HCT116 (cell line): ENCODE measurements around the gene ISCA2. TPM values are rescaled to one million over a fixed set of nuclear protein-coding genes. Genes with fewer than 3 reads are reported as not detected.

Experiments
- ATAC-seq: fragments of 200-7000 bp; cut with Tn5 transposase; 2 replicates; pipeline ENCODE4 v1.9.1; 2020; ENCODE audit warnings: mild to moderate bottlenecking, moderate library complexity
- BruUV-seq: library from RNA; stranded (reverse); fragments of 400-500 nt; replicated peaks from 2 replicates; lab custom pipeline; 2021; lab: Mats Ljungman, UMichigan
- CTCF ChIA-PET: fragments of 300-600 bp; sonication (Branson Sonifier 250); formaldehyde crosslinking; loops from one replicate; lab custom pipeline; 2021; ENCODE audit warnings: antibody characterized with exemption; lab: Charles Lee
- POLR2A ChIA-PET: fragments of 300-600, 350-600 bp; sonication (Branson Sonifier 250); formaldehyde crosslinking; loops from one replicate; lab custom pipeline; 2021; ENCODE audit warnings: antibody characterized with exemption; lab: Charles Lee
- RAD21 ChIA-PET, 2 experiments: fragments of 300-600 bp; sonication (Branson Sonifier 250); formaldehyde crosslinking; loops; one replicate each; lab custom pipeline; 2023; ENCODE audit warnings: low total read pairs in 2 of 2; ENCODE audit not compliant: uncharacterized antibody in 2 of 2, unreplicated experiment in 2 of 2, low non-redundant PET in 1 of 2; lab: Charles Lee
- DNase-seq: peaks from one replicate; pipeline ENCODE4 v3.0.0-alpha.2; 2010; ENCODE audit warnings: low read depth, low spot score
- H2AFZ ChIP-seq: fragments of 200-600 bp; shearing (Covaris generic), sonication (generic); 2 replicates; pipeline ENCODE4 v1.6.1; 2017; ENCODE audit warnings: low read depth, mixed run types, mixed read lengths, antibody characterized with exemption, low read length; ENCODE audit not compliant: poor library complexity, severe bottlenecking
- H3K27ac ChIP-seq: 2 replicates; pipeline ENCODE4 v1.5.1; 2012; ENCODE audit warnings: low read depth, low read length
- H3K27me3 ChIP-seq: fragments of 200-600 bp; sonication (generic); 2 replicates; pipeline ENCODE4 v1.6.1; 2016; ENCODE audit warnings: mixed run types, low read length, mixed read lengths; ENCODE audit not compliant: insufficient read depth
- H3K36me3 ChIP-seq, 2 experiments: fragments of 200-500 bp in 1 of 2; fragments of 200-600 bp in 1 of 2; sonication (Bioruptor generic) in 1 of 2; sonication (generic) in 1 of 2; 2 replicates each; pipeline versions ENCODE4 v1.5.1 to v1.6.1; 2014 to 2016; ENCODE audit warnings: low read length in 2 of 2, inconsistent platforms in 1 of 2, mixed read lengths in 1 of 2, mixed run types in 1 of 2; ENCODE audit not compliant: insufficient read depth in 2 of 2, control insufficient read depth in 1 of 2
- H3K4me1 ChIP-seq, 2 experiments: fragments of 200-600 bp in 1 of 2; sonication (generic) in 1 of 2; 2 replicates each; pipeline versions ENCODE4 v1.5.1 to v1.6.1; 2012 to 2017; ENCODE audit warnings: low read length in 2 of 2, inconsistent platforms in 1 of 2, mild to moderate bottlenecking in 1 of 2, mixed read lengths in 1 of 2, mixed run types in 1 of 2, moderate library complexity in 1 of 2; ENCODE audit not compliant: insufficient read depth in 2 of 2, control insufficient read depth in 1 of 2
- H3K4me2 ChIP-seq: fragments of 200-600 bp; sonication (generic); 2 replicates; pipeline ENCODE4 v1.6.1; 2017; ENCODE audit warnings: mixed run types, low read length, mixed read lengths
- H3K4me3 ChIP-seq, 2 experiments: fragments of 200-600 bp in 1 of 2; sonication (generic) in 1 of 2; replicated peaks in 1 of 2; 2 replicates each; pipeline ENCODE4 v1.5.1; 2011 to 2016; ENCODE audit warnings: low read length in 2 of 2, control low read depth in 1 of 2, low read depth in 1 of 2, mild to moderate bottlenecking in 1 of 2, mixed read lengths in 1 of 2, mixed run types in 1 of 2
- H3K79me2 ChIP-seq: fragments of 200-600 bp; sonication (generic); 2 replicates; pipeline ENCODE4 v1.6.1; 2017; ENCODE audit warnings: mild to moderate bottlenecking, mixed run types, low read length, moderate library complexity, mixed read lengths; ENCODE audit not compliant: insufficient read depth
- H3K9ac ChIP-seq: fragments of 200-600 bp; sonication (generic); 2 replicates; pipeline ENCODE4 v1.6.1; 2016; ENCODE audit warnings: low read length, mixed read lengths
- H3K9me2 ChIP-seq: fragments of 200-600 bp; sonication (generic), shearing (Covaris generic); 2 replicates; pipeline ENCODE4 v1.6.1; 2017; ENCODE audit warnings: mixed run types, mild to moderate bottlenecking, moderate library complexity; ENCODE audit not compliant: insufficient read depth
- H3K9me3 ChIP-seq, 2 experiments: fragments of 200-500 bp in 1 of 2; fragments of 200-600 bp in 1 of 2; sonication (Bioruptor generic) in 1 of 2; sonication (generic) in 1 of 2; 2 replicates each; pipeline ENCODE4 v1.6.1; 2014 to 2017; ENCODE audit warnings: low read length in 2 of 2, mixed read lengths in 2 of 2, inconsistent platforms in 1 of 2, low read depth in 1 of 2, mild to moderate bottlenecking in 1 of 2, mixed run types in 1 of 2, moderate library complexity in 1 of 2; ENCODE audit not compliant: control insufficient read depth in 1 of 2, insufficient read depth in 1 of 2
- H4K20me1 ChIP-seq: fragments of 200-600 bp; sonication (generic), shearing (Covaris generic); 2 replicates; pipeline ENCODE4 v1.6.1; 2017; ENCODE audit warnings: mixed run types, mild to moderate bottlenecking, moderate library complexity; ENCODE audit not compliant: insufficient read depth
- CEBPB ChIP-seq: IDR thresholded peaks from 2 replicates; pipeline ENCODE4 v1.6.1; 2012; ENCODE audit warnings: low read depth
- JUND ChIP-seq: IDR thresholded peaks from 2 replicates; pipeline ENCODE4 v1.6.1; 2012
- SP1 ChIP-seq: IDR thresholded peaks from 2 replicates; pipeline ENCODE4 v1.6.1; 2012; ENCODE audit warnings: low read depth
- SRF ChIP-seq: IDR thresholded peaks from 2 replicates; pipeline ENCODE4 v1.6.1; 2012; ENCODE audit warnings: low read depth
- TCF7L2 ChIP-seq: IDR thresholded peaks from 2 replicates; pipeline ENCODE4 v1.7.0; 2011; ENCODE audit warnings: borderline replicate concordance, inconsistent platforms; ENCODE audit not compliant: insufficient read depth, insufficient read length; ENCODE audit errors: extremely low read depth
- intact Hi-C: fragments of 100-400 bp; cut with micrococcal nuclease; formaldehyde crosslinking; loops from 2 replicates; pipeline ENCODE4 v1.10.0; 2022
- total RNA-seq: library from RNA; stranded (reverse); gene quantifications from one replicate; pipeline ENCODE4 v1.2.1, GENCODE V29; 2021; ENCODE audit not compliant: unreplicated experiment
- TF ChIP-seq, protein P1 (sequence below), 3 experiments: fragments of 200-600 bp in 1 of 3; sonication (generic) in 1 of 3; IDR thresholded peaks in 2 of 3; conservative IDR thresholded peaks in 1 of 3; 2 replicates each; pipeline ENCODE4 v1.5.1; 2012 to 2017; ENCODE audit warnings: low read depth in 2 of 3, low read length in 2 of 3, antibody characterized with exemption in 1 of 3, borderline replicate concordance in 1 of 3, control low read depth in 1 of 3, mild to moderate bottlenecking in 1 of 3, mixed read lengths in 1 of 3, mixed run types in 1 of 3, moderate library complexity in 1 of 3; ENCODE audit not compliant: insufficient read depth in 1 of 3

The ISCA2 gene
- total RNA-seq, 1 experiment from 2014 or later: 27.5 TPM

DNA sequence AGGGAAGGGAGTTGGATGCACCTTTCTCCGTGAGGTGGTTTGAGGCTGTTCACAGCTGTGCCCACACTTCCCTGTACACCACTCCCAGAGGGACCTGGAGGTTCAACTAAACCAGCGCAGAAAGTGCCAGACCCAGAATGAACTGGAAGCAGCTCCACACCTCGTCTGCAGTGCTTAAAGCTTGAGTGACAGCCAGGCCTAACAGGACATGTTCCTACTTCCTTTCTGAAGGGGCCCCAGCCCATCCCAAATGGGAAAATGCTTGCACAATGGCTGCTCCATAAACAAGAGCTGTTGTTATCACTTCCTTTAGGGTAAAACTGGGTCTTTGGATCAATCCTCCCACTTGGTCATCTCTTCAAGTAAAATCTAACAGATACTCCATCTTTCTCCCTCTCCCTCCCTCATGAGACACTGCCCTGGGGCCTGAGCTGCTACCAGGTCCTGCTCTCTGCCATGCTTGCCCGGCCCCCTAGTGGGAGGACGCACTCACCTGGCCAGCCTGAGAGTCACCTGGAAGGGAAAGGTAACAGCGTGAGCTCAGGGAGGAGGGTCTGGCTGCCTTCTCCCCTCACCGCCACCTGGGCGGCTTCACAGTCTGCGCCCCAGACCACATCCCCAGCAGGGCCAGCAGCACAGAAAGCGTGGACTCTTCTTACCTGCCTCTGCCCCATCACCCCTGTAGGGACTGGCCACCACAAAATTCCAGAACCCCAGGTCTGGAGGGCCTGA is 33.5 kb downstream of the ISCA2 start:
- H3K9me3 ChIP-seq: no peaks in the 10 kb centered on the region
- peaks cover 10 to 23% of the 10 kb centered on the region in 2 experiments for H3K4me1 ChIP-seq
- no peaks in the 10 kb centered on the region for H3K79me2 ChIP-seq
- no peak overlapping the region for H3K9ac ChIP-seq
- ATAC-seq: no peak
- no peak for TF ChIP-seq SRF
- TF ChIP-seq TCF7L2: no peak
- TF ChIP-seq JUND: no peak
- no peak for TF ChIP-seq SP1
- no peak for TF ChIP-seq CEBPB
- TF ChIP-seq, protein P1, sequence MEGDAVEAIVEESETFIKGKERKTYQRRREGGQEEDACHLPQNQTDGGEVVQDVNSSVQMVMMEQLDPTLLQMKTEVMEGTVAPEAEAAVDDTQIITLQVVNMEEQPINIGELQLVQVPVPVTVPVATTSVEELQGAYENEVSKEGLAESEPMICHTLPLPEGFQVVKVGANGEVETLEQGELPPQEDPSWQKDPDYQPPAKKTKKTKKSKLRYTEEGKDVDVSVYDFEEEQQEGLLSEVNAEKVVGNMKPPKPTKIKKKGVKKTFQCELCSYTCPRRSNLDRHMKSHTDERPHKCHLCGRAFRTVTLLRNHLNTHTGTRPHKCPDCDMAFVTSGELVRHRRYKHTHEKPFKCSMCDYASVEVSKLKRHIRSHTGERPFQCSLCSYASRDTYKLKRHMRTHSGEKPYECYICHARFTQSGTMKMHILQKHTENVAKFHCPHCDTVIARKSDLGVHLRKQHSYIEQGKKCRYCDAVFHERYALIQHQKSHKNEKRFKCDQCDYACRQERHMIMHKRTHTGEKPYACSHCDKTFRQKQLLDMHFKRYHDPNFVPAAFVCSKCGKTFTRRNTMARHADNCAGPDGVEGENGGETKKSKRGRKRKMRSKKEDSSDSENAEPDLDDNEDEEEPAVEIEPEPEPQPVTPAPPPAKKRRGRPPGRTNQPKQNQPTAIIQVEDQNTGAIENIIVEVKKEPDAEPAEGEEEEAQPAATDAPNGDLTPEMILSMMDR (IDR thresholded peaks at IDR 0.05 in 2 of 3, conservative IDR thresholded peaks at IDR 0.05 in 1 of 3; ENCODE audit: borderline replicate concordance in 1 of 3, insufficient read depth in 1 of 3, low read depth in 2 of 3, low read length in 2 of 3): peak in 2 of 3 experiments; percentile 25 to 32; a peak in 3 of 6 replicates
- TF ChIP-seq, all 23 proteins: peak for 1
- H3K36me3 ChIP-seq: no peaks in the 10 kb centered on the region
- intact Hi-C loops: no loop called here
- POLR2A ChIA-PET: interaction anchor here (0.6 kb wide), 1 partner anchor 9 kb away, joined by 3 read pairs; no protein-coding TSS in a partner anchor
- H3K4me3 ChIP-seq: no peak overlapping the region
- CTCF ChIA-PET: interaction anchor here (1.5 to 2.2 kb wide), 2 partner anchors 10 to 34 kb away, joined by 3 to 5 read pairs; partner anchors contain the start of genes ISCA2 and NPC2
- H3K27me3 ChIP-seq: no peaks in the 10 kb centered on the region
- H2AFZ ChIP-seq: no peak overlapping the region
- no TSS peak for BruUV-seq
- RAD21 ChIA-PET: no interaction called here
- H3K27ac ChIP-seq: no peak overlapping the region
- no peak overlapping the region for H3K4me2 ChIP-seq
- H4K20me1 ChIP-seq: no peaks in the 10 kb centered on the region
- no peak for DNase-seq
- no peaks in the 10 kb centered on the region for H3K9me2 ChIP-seq
